Endothelial cell of umbilical vein (primary cell): ENCODE data around the gene DAB2IP. TPM values are rescaled to one million over a fixed set of nuclear protein-coding genes. Genes with fewer than 3 reads are reported as not detected.

ENCODE experiments used
- BruUV-seq: library from RNA; stranded (reverse); fragments of 400-500 nt; replicated peaks from 2 replicates; lab custom pipeline; 2021; lab: Mats Ljungman, UMichigan
- CTCF ChIA-PET: fragments of 300-600, 350-600 bp; sonication (Branson Sonifier 250); formaldehyde crosslinking; loops from one replicate; lab custom pipeline; 2021; ENCODE audit warnings: antibody characterized with exemption, inconsistent platforms; lab: Charles Lee
- POLR2A ChIA-PET: fragments of 300-600, 350-600 bp; sonication (Branson Sonifier 250); formaldehyde crosslinking; loops from one replicate; lab custom pipeline; 2021; ENCODE audit warnings: antibody characterized with exemption, inconsistent platforms; lab: Charles Lee
- DNase-seq: peaks from one replicate; pipeline ENCODE4 v3.0.0-alpha.2; 2011; ENCODE audit warnings: low read depth, low spot score
- FAIRE-seq: peaks from 2 replicates; lab custom pipeline; 2011; peaks lifted over from hg19 to GRCh38; lab: Jason Lieb, UNC
- H2AFZ ChIP-seq: 2 replicates; pipeline ENCODE4 v1.6.0; 2012; ENCODE audit warnings: low read depth, low read length, control low read depth, inconsistent platforms
- H3K27ac ChIP-seq: 2 replicates; pipeline ENCODE4 v1.5.1; 2011; ENCODE audit warnings: low read depth, mild to moderate bottlenecking, control low read depth, low read length, moderate library complexity; ENCODE audit not compliant: insufficient read depth
- H3K27me3 ChIP-seq, 2 experiments: 2 replicates each; pipeline versions ENCODE4 v1.6.0 to v1.6.1; 2011; ENCODE audit warnings: low read length in 2 of 2, mixed read lengths in 1 of 2; ENCODE audit not compliant: control insufficient read depth in 2 of 2, insufficient read depth in 2 of 2
- H3K36me3 ChIP-seq, 2 experiments: 2 replicates in 1 of 2; 3 replicates in 1 of 2; pipeline ENCODE4 v1.5.1; 2011; ENCODE audit warnings: low read length in 2 of 2, mild to moderate bottlenecking in 1 of 2, moderate library complexity in 1 of 2; ENCODE audit not compliant: control insufficient read depth in 2 of 2, insufficient read depth in 2 of 2; ENCODE audit errors: extremely low read depth in 1 of 2
- H3K4me1 ChIP-seq: 3 replicates; pipeline ENCODE4 v1.5.1; 2011; ENCODE audit warnings: mild to moderate bottlenecking, low read length; ENCODE audit not compliant: control insufficient read depth, insufficient read depth; ENCODE audit errors: extremely low read depth
- H3K4me2 ChIP-seq: 2 replicates; pipeline ENCODE4 v1.6.1; 2011; ENCODE audit warnings: low read length, control low read depth, mixed read lengths; ENCODE audit not compliant: insufficient read depth
- H3K4me3 ChIP-seq, 3 experiments: fragments of 200-600 bp in 1 of 3; sonication (generic), shearing (Covaris generic) in 1 of 3; replicated peaks in 1 of 3; 2 replicates each; pipeline ENCODE4 v1.5.1; 2011 to 2016; ENCODE audit warnings: control low read depth in 3 of 3, low read length in 3 of 3, mild to moderate bottlenecking in 2 of 3, inconsistent platforms in 1 of 3, low read depth in 1 of 3, moderate library complexity in 1 of 3; ENCODE audit not compliant: insufficient read depth in 1 of 3
- H3K79me2 ChIP-seq: 2 replicates; pipeline ENCODE4 v1.6.0; 2012; ENCODE audit warnings: low read length, inconsistent platforms; ENCODE audit not compliant: control insufficient read depth, insufficient read depth
- H3K9ac ChIP-seq: replicated peaks from 2 replicates; pipeline ENCODE3; 2011; ENCODE audit warnings: low read length, control low read depth; ENCODE audit not compliant: insufficient read depth; ENCODE audit errors: extremely low read depth
- H3K9me1 ChIP-seq: replicated peaks from 3 replicates; pipeline ENCODE4 v1.6.0; 2011; ENCODE audit warnings: mild to moderate bottlenecking, low read length; ENCODE audit not compliant: control insufficient read depth, insufficient read depth; ENCODE audit errors: extremely low read depth
- H3K9me3 ChIP-seq: replicated peaks from 2 replicates; pipeline ENCODE4 v1.5.1; 2012; ENCODE audit warnings: low read length, inconsistent platforms; ENCODE audit not compliant: control insufficient read depth, insufficient read depth
- H4K20me1 ChIP-seq: replicated peaks from 2 replicates; pipeline ENCODE3; 2011; ENCODE audit warnings: mild to moderate bottlenecking, low read length; ENCODE audit not compliant: control insufficient read depth, insufficient read depth; ENCODE audit errors: extremely low read depth
- CTCF ChIP-seq, 2 donors: IDR thresholded peaks; 1 replicate in 1 of 2; 2 replicates in 1 of 2; pipeline ENCODE4 v1.5.1; 2011; ENCODE audit warnings: low read length in 2 of 2, mild to moderate bottlenecking in 2 of 2, moderate library complexity in 2 of 2, control low read depth in 1 of 2, inconsistent platforms in 1 of 2, low read depth in 1 of 2; ENCODE audit not compliant: insufficient read depth in 1 of 2; ENCODE audit errors: extremely low read depth in 1 of 2
- EZH2 ChIP-seq: IDR thresholded peaks from 2 replicates; pipeline ENCODE4 v1.6.1; 2012; ENCODE audit warnings: borderline replicate concordance, low read depth, mild to moderate bottlenecking, moderate library complexity, low read length, inconsistent platforms; ENCODE audit not compliant: severe bottlenecking
- FOS ChIP-seq: IDR thresholded peaks from 2 replicates; pipeline ENCODE4 v1.6.1; 2011; ENCODE audit warnings: mild to moderate bottlenecking, low read length, moderate library complexity, borderline replicate concordance; ENCODE audit not compliant: insufficient read depth
- GATA2 ChIP-seq: IDR thresholded peaks from 2 replicates; pipeline ENCODE4 v1.7.0; 2011; ENCODE audit warnings: low read depth, mild to moderate bottlenecking, moderate library complexity, mixed read lengths, low read length; ENCODE audit not compliant: insufficient read length, insufficient read depth
- JUN ChIP-seq: IDR thresholded peaks from 2 replicates; pipeline ENCODE4 v1.6.1; 2011; ENCODE audit warnings: borderline replicate concordance, low read depth; ENCODE audit not compliant: insufficient read length, insufficient read depth
- MAX ChIP-seq: IDR thresholded peaks from 2 replicates; pipeline ENCODE4 v1.6.1; 2011; ENCODE audit not compliant: insufficient read depth, insufficient read length
- MYC ChIP-seq: IDR thresholded peaks from one replicate; pipeline ENCODE4 v1.6.1; 2011; ENCODE audit warnings: mild to moderate bottlenecking, low read depth, low read length
- POLR2A ChIP-seq: IDR thresholded peaks from 2 replicates; pipeline ENCODE4 v1.6.1; 2012; ENCODE audit warnings: low read depth, mild to moderate bottlenecking, control low read depth, low read length
- POLR2AphosphoS5 ChIP-seq: IDR thresholded peaks from 2 replicates; pipeline ENCODE4 v1.6.1; 2012; ENCODE audit warnings: low read depth, mild to moderate bottlenecking, control low read depth, low read length, moderate library complexity; ENCODE audit not compliant: insufficient read depth
- dilution Hi-C: fragments of 300-500 bp; cut with MboI; formaldehyde crosslinking; loops from one replicate; pipeline ENCODE4 v1.15.0; 2019; ENCODE audit warnings: low sequenced_read_pairs; ENCODE audit not compliant: extremely low pct_ligation_motif_present
- intact Hi-C: fragments of 100-400 bp; cut with micrococcal nuclease; formaldehyde crosslinking; loops from one replicate; pipeline ENCODE4 v1.10.0; 2022
- polyA plus RNA-seq, 4 experiments: library from polyadenylated mRNA; depleted of rRNA in 3 of 4; stranded (reverse) in 3 of 4; unstranded in 1 of 4; fragments of >200 nt; gene quantifications; 2 replicates each; pipeline versions ENCODE4 v1.2.1 to v1.2.3, GENCODE V29; 2011 to 2012; ENCODE audit warnings: missing spikeins in 1 of 4
- total RNA-seq: library from RNA; stranded (reverse); gene quantifications from 2 replicates; pipeline ENCODE4 v1.2.3, GENCODE V29; 2021

DAB2IP gene
- total and polyA plus RNA-seq, 2 donors (not counting 3 experiments of a cell fraction or from before 2014, with no cell fraction given): 29.2 to 53.6 TPM

GRCh38 chr9:121735793-121736770 lies 84.6 kb downstream of the DAB2IP start:
- Histone ChIP-seq H3K27me3 (no peaks in the 10 kb centered on the region), H3K36me3 (peaks cover 0 to 2% of the 10 kb centered on the region in 2 experiments), H3K9me3 (no peaks in the 10 kb centered on the region), H3K9ac (no peak overlapping the region), H3K79me2 (no peaks in the 10 kb centered on the region), H2AFZ (no peak overlapping the region), H4K20me1 (no peaks in the 10 kb centered on the region), H3K4me2 (peak overlapping the region; percentile 41), H3K27ac (no peak overlapping the region), H3K9me1 (no peaks in the 10 kb centered on the region), H3K4me3 (peak overlapping the region in 1 of 3 experiments; percentile 18), H3K4me1 (peaks cover 14% of the 10 kb centered on the region)
- ChIA-PET CTCF (interaction anchor here (1.0 to 2.2 kb wide), 8 partner anchors 8 to 194 kb away, joined by 3 to 9 read pairs (median 6); no protein-coding TSS in a partner anchor), POLR2A (no interaction called here)
- no TSS peak for BruUV-seq
- dilution Hi-C loops (no loop called here), intact Hi-C loops (no loop called here)
- no peak for DNase-seq
- FAIRE-seq: peak; percentile 58
- TF ChIP-seq JUN: no peak
- TF ChIP-seq EZH2: peak; percentile 17
- TF ChIP-seq MAX: no peak
- TF ChIP-seq GATA2: no peak

GRCh38 chr9:121736934-121737462 lies 85.6 kb downstream of the DAB2IP start:
- H3K9me1 ChIP-seq: no peaks in the 10 kb centered on the region
- no peaks in the 10 kb centered on the region for H4K20me1 ChIP-seq
- peaks cover 0 to 2% of the 10 kb centered on the region in 2 experiments for H3K36me3 ChIP-seq
- POLR2A ChIA-PET: no interaction called here
- TF ChIP-seq GATA2 (no peak), MYC (no peak), EZH2 (no peak), FOS (no peak), POLR2AphosphoS5 (no peak), MAX (no peak), CTCF (IDR thresholded peaks at IDR 0.05; ENCODE audit: extremely low read depth in 1 of 2, insufficient read depth in 1 of 2, low read depth in 1 of 2, low read length in 2 of 2) (no peak), POLR2A (no peak), JUN (no peak)
- intact Hi-C loops: no loop called here
- peak overlapping the region; percentile 26 for H3K4me2 ChIP-seq
- dilution Hi-C loops: no loop called here
- H2AFZ ChIP-seq: no peak overlapping the region
- no peaks in the 10 kb centered on the region for H3K27me3 ChIP-seq
- H3K4me1 ChIP-seq: peaks cover 22% of the 10 kb centered on the region
- BruUV-seq: no TSS peak
- no peak overlapping the region for H3K27ac ChIP-seq
- no peak overlapping the region for H3K4me3 ChIP-seq
- no peak for DNase-seq
- FAIRE-seq: no peak
- H3K9ac ChIP-seq: no peak overlapping the region
- CTCF ChIA-PET: interaction anchor here (1.2 to 1.6 kb wide), 2 partner anchors 17 to 41 kb away, joined by 3 to 4 read pairs; no protein-coding TSS in a partner anchor
- no peaks in the 10 kb centered on the region for H3K9me3 ChIP-seq
- no peaks in the 10 kb centered on the region for H3K79me2 ChIP-seq
